ENCODE measurements around the gene AHR.

AHR gene

GRCh38 chr7:17315974-17316373, 17.5 kb downstream of the AHR start:
- Histone ChIP-seq H3K27ac (ENCODE audit: insufficient read depth, low read length, poor library complexity, severe bottlenecking) (no peak overlapping the region), H3K9me3 (ENCODE audit: control insufficient read depth, low read length) (no peaks in the 10 kb centered on the region), H3K4me1 (ENCODE audit: control insufficient read depth, insufficient read depth, low read length, poor library complexity, severe bottlenecking) (no peaks in the 10 kb centered on the region), H3K4me3 (ENCODE audit: insufficient read depth, low read depth, low read length, poor library complexity, severe bottlenecking) (no peak overlapping the region), H3K27me3 (replicated peaks; ENCODE audit: control insufficient read depth, insufficient read depth, low read length, poor library complexity, severe bottlenecking) (no peaks in the 10 kb centered on the region), H3K36me3 (ENCODE audit: control insufficient read depth, insufficient read depth, low read length) (peaks cover 12% of the 10 kb centered on the region)
- DNase-seq: no peak

- Histone ChIP-seq H3K27ac (ENCODE audit: insufficient read depth, low read length, poor library complexity, severe bottlenecking) (no peak overlapping the region), H3K27me3 (replicated peaks; ENCODE audit: control insufficient read depth, insufficient read depth, low read length, poor library complexity, severe bottlenecking) (no peaks in the 10 kb centered on the region), H3K36me3 (ENCODE audit: control insufficient read depth, insufficient read depth, low read length) (peaks cover 6% of the 10 kb centered on the region), H3K4me3 (ENCODE audit: insufficient read depth, low read depth, low read length, poor library complexity, severe bottlenecking) (no peak overlapping the region), H3K4me1 (ENCODE audit: control insufficient read depth, insufficient read depth, low read length, poor library complexity, severe bottlenecking) (no peaks in the 10 kb centered on the region), H3K9me3 (ENCODE audit: control insufficient read depth, low read length) (no peaks in the 10 kb centered on the region)
- no peak for DNase-seq
Measured at GRCh38 chr7:17318146-17318545, 19.7 kb downstream of the AHR start.

GRCh38 chr7:17319164-17320101, 21.0 kb downstream of the AHR start:
- Histone ChIP-seq H3K9me3 (ENCODE audit: control insufficient read depth, low read length) (no peaks in the 10 kb centered on the region), H3K4me1 (ENCODE audit: control insufficient read depth, insufficient read depth, low read length, poor library complexity, severe bottlenecking) (no peaks in the 10 kb centered on the region), H3K27ac (ENCODE audit: insufficient read depth, low read length, poor library complexity, severe bottlenecking) (no peak overlapping the region), H3K4me3 (ENCODE audit: insufficient read depth, low read depth, low read length, poor library complexity, severe bottlenecking) (no peak overlapping the region), H3K36me3 (ENCODE audit: control insufficient read depth, insufficient read depth, low read length) (peaks cover 6% of the 10 kb centered on the region), H3K27me3 (replicated peaks; ENCODE audit: control insufficient read depth, insufficient read depth, low read length, poor library complexity, severe bottlenecking) (no peaks in the 10 kb centered on the region)
- no peak for DNase-seq

- no peaks in the 10 kb centered on the region for H3K9me3 ChIP-seq (ENCODE audit: control insufficient read depth, low read length)
- no peak for DNase-seq
- H3K27me3 ChIP-seq (replicated peaks; ENCODE audit: control insufficient read depth, insufficient read depth, low read length, poor library complexity, severe bottlenecking): no peaks in the 10 kb centered on the region
- H3K4me1 ChIP-seq (ENCODE audit: control insufficient read depth, insufficient read depth, low read length, poor library complexity, severe bottlenecking): no peaks in the 10 kb centered on the region
- H3K27ac ChIP-seq (ENCODE audit: insufficient read depth, low read length, poor library complexity, severe bottlenecking): no peak overlapping the region
- H3K36me3 ChIP-seq (ENCODE audit: control insufficient read depth, insufficient read depth, low read length): peaks cover 7% of the 10 kb centered on the region
- H3K4me3 ChIP-seq (ENCODE audit: insufficient read depth, low read depth, low read length, poor library complexity, severe bottlenecking): no peak overlapping the region
Measured at GRCh38 chr7:17320102-17320497, 21.6 kb downstream of the AHR start.

- no peak overlapping the region for H3K4me3 ChIP-seq (ENCODE audit: insufficient read depth, low read depth, low read length, poor library complexity, severe bottlenecking)
- no peaks in the 10 kb centered on the region for H3K9me3 ChIP-seq (ENCODE audit: control insufficient read depth, low read length)
- no peak overlapping the region for H3K27ac ChIP-seq (ENCODE audit: insufficient read depth, low read length, poor library complexity, severe bottlenecking)
- no peak for DNase-seq
- H3K36me3 ChIP-seq (ENCODE audit: control insufficient read depth, insufficient read depth, low read length): peaks cover 12% of the 10 kb centered on the region
- H3K4me1 ChIP-seq (ENCODE audit: control insufficient read depth, insufficient read depth, low read length, poor library complexity, severe bottlenecking): no peaks in the 10 kb centered on the region
- H3K27me3 ChIP-seq (replicated peaks; ENCODE audit: control insufficient read depth, insufficient read depth, low read length, poor library complexity, severe bottlenecking): no peaks in the 10 kb centered on the region
Measured at GRCh38 chr7:17320657-17321056, 22.2 kb downstream of the AHR start.

GRCh38 chr7:17325364-17325763, 26.9 kb downstream of the AHR start:
- DNase-seq: no peak
- Histone ChIP-seq H3K36me3 (ENCODE audit: control insufficient read depth, insufficient read depth, low read length) (peaks cover 30% of the 10 kb centered on the region), H3K4me1 (ENCODE audit: control insufficient read depth, insufficient read depth, low read length, poor library complexity, severe bottlenecking) (no peaks in the 10 kb centered on the region), H3K9me3 (ENCODE audit: control insufficient read depth, low read length) (no peaks in the 10 kb centered on the region), H3K27ac (ENCODE audit: insufficient read depth, low read length, poor library complexity, severe bottlenecking) (no peak overlapping the region), H3K4me3 (ENCODE audit: insufficient read depth, low read depth, low read length, poor library complexity, severe bottlenecking) (no peak overlapping the region), H3K27me3 (replicated peaks; ENCODE audit: control insufficient read depth, insufficient read depth, low read length, poor library complexity, severe bottlenecking) (no peaks in the 10 kb centered on the region)

GRCh38 chr7:17326378-17326777, 27.9 kb downstream of the AHR start:
- Histone ChIP-seq H3K9me3 (ENCODE audit: control insufficient read depth, low read length) (no peaks in the 10 kb centered on the region), H3K27ac (ENCODE audit: insufficient read depth, low read length, poor library complexity, severe bottlenecking) (no peak overlapping the region), H3K4me1 (ENCODE audit: control insufficient read depth, insufficient read depth, low read length, poor library complexity, severe bottlenecking) (no peaks in the 10 kb centered on the region), H3K27me3 (replicated peaks; ENCODE audit: control insufficient read depth, insufficient read depth, low read length, poor library complexity, severe bottlenecking) (no peaks in the 10 kb centered on the region), H3K36me3 (ENCODE audit: control insufficient read depth, insufficient read depth, low read length) (peaks cover 37% of the 10 kb centered on the region), H3K4me3 (ENCODE audit: insufficient read depth, low read depth, low read length, poor library complexity, severe bottlenecking) (no peak overlapping the region)
- DNase-seq: no peak

GRCh38 chr7:17328641-17329040, 30.2 kb downstream of the AHR start:
- H3K4me3 ChIP-seq (ENCODE audit: insufficient read depth, low read depth, low read length, poor library complexity, severe bottlenecking): no peak overlapping the region
- no peak overlapping the region for H3K27ac ChIP-seq (ENCODE audit: insufficient read depth, low read length, poor library complexity, severe bottlenecking)
- DNase-seq: no peak
- no peaks in the 10 kb centered on the region for H3K27me3 ChIP-seq (replicated peaks; ENCODE audit: control insufficient read depth, insufficient read depth, low read length, poor library complexity, severe bottlenecking)
- H3K4me1 ChIP-seq (ENCODE audit: control insufficient read depth, insufficient read depth, low read length, poor library complexity, severe bottlenecking): no peaks in the 10 kb centered on the region
- H3K9me3 ChIP-seq (ENCODE audit: control insufficient read depth, low read length): no peaks in the 10 kb centered on the region
- H3K36me3 ChIP-seq (ENCODE audit: control insufficient read depth, insufficient read depth, low read length): peaks cover 37% of the 10 kb centered on the region

GRCh38 chr7:17329440-17329839, 31.0 kb downstream of the AHR start:
- Histone ChIP-seq H3K36me3 (ENCODE audit: control insufficient read depth, insufficient read depth, low read length) (peaks cover 40% of the 10 kb centered on the region), H3K9me3 (ENCODE audit: control insufficient read depth, low read length) (no peaks in the 10 kb centered on the region), H3K4me1 (ENCODE audit: control insufficient read depth, insufficient read depth, low read length, poor library complexity, severe bottlenecking) (no peaks in the 10 kb centered on the region), H3K27ac (ENCODE audit: insufficient read depth, low read length, poor library complexity, severe bottlenecking) (no peak overlapping the region), H3K4me3 (ENCODE audit: insufficient read depth, low read depth, low read length, poor library complexity, severe bottlenecking) (no peak overlapping the region), H3K27me3 (replicated peaks; ENCODE audit: control insufficient read depth, insufficient read depth, low read length, poor library complexity, severe bottlenecking) (no peaks in the 10 kb centered on the region)
- DNase-seq: no peak

GRCh38 chr7:17331891-17332501, 33.5 kb downstream of the AHR start:
- Histone ChIP-seq H3K27me3 (replicated peaks; ENCODE audit: control insufficient read depth, insufficient read depth, low read length, poor library complexity, severe bottlenecking) (no peaks in the 10 kb centered on the region), H3K4me3 (ENCODE audit: insufficient read depth, low read depth, low read length, poor library complexity, severe bottlenecking) (no peak overlapping the region), H3K36me3 (ENCODE audit: control insufficient read depth, insufficient read depth, low read length) (peaks cover 48% of the 10 kb centered on the region), H3K27ac (ENCODE audit: insufficient read depth, low read length, poor library complexity, severe bottlenecking) (no peak overlapping the region), H3K4me1 (ENCODE audit: control insufficient read depth, insufficient read depth, low read length, poor library complexity, severe bottlenecking) (no peaks in the 10 kb centered on the region), H3K9me3 (ENCODE audit: control insufficient read depth, low read length) (no peaks in the 10 kb centered on the region)
- no peak for DNase-seq
